Effector memory CD4-positive, alpha-beta T cell (primary cell): Measurements from ENCODE around the gene EGLN1.

Source experiments
- DNase-seq, 3 donors: peaks; one replicate each; pipeline ENCODE4 v3.0.0-alpha.2; 2020
- H3K27ac ChIP-seq: 2 replicates; pipeline ENCODE4 v1.7.0; 2013; ENCODE audit warnings: mild to moderate bottlenecking, low read length, moderate library complexity; ENCODE audit not compliant: insufficient read depth, poor library complexity, severe bottlenecking
- H3K27me3 ChIP-seq: replicated peaks from 2 replicates; pipeline ENCODE4 v1.7.0; 2013; ENCODE audit warnings: mild to moderate bottlenecking, low read length; ENCODE audit not compliant: insufficient read depth, control insufficient read depth, poor library complexity, severe bottlenecking
- H3K36me3 ChIP-seq: 2 replicates; pipeline ENCODE4 v1.7.0; 2013; ENCODE audit warnings: mild to moderate bottlenecking, low read length, moderate library complexity; ENCODE audit not compliant: control insufficient read depth, insufficient read depth
- H3K4me1 ChIP-seq: 2 replicates; pipeline ENCODE4 v1.7.0; 2013; ENCODE audit warnings: low read length, mild to moderate bottlenecking; ENCODE audit not compliant: control insufficient read depth, insufficient read depth, poor library complexity, severe bottlenecking
- H3K4me3 ChIP-seq: 2 replicates; pipeline ENCODE4 v1.7.0; 2013; ENCODE audit warnings: low read length, low read depth, mild to moderate bottlenecking; ENCODE audit not compliant: insufficient read depth, poor library complexity, severe bottlenecking
- H3K9me3 ChIP-seq: 2 replicates; pipeline ENCODE4 v1.7.0; 2013; ENCODE audit warnings: mild to moderate bottlenecking, low read length, moderate library complexity; ENCODE audit not compliant: control insufficient read depth

The EGLN1 gene

GRCh38 chr1:231318015-231318355 lies 104.1 kb downstream of the EGLN1 start:
- no peaks in the 10 kb centered on the region for H3K27me3 ChIP-seq
- H3K4me1 ChIP-seq = no peaks in the 10 kb centered on the region
- H3K36me3 ChIP-seq = no peaks in the 10 kb centered on the region
- no peak overlapping the region for H3K27ac ChIP-seq
- no peaks in the 10 kb centered on the region for H3K9me3 ChIP-seq
- H3K4me3 ChIP-seq = no peak overlapping the region
- DNase-seq = no peak

DNA sequence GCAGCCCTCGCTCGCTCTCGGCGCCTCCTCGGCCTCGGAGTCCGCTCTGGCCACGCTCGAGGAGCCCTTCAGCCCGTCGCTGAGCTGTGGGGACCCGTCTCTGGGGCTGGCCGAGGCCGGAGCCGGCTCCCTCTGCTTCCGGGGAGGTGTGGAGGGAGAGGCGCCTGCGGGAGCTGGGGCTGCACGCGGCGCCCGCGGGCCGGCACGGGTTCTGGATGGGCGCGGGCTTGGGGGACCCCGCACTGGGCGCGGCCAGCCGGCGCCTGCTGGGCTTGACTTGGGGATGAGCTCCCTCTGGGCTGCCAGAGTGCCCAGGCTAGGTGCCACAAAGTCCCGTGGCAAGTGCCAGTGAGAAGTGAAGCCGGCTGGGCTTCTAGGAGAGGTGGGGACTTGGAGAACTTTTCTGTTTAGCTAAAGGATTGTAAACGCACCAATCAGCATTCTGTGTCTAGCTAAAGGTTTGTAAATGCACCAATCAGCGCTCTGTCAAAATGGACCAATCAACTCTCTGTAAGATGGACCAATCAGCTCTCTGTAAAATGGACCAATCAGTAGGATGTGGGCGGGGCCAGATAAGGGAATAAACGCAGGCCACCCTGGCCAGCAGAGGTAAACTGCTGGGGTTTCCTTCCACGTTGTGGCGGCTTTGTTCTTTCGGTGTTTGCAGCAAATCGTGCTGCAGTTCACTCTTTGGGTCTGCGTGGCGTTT lies 104.6 kb downstream of the EGLN1 start:
- Histone ChIP-seq H3K4me1 (no peaks in the 10 kb centered on the region), H3K9me3 (no peaks in the 10 kb centered on the region), H3K36me3 (no peaks in the 10 kb centered on the region), H3K27ac (no peak overlapping the region), H3K27me3 (no peaks in the 10 kb centered on the region), H3K4me3 (no peak overlapping the region)
- DNase-seq = no peak

GRCh38 chr1:231315887-231316286 lies 106.2 kb downstream of the EGLN1 start:
- no peak overlapping the region for H3K27ac ChIP-seq
- DNase-seq = no peak
- H3K36me3 ChIP-seq = no peaks in the 10 kb centered on the region
- no peaks in the 10 kb centered on the region for H3K9me3 ChIP-seq
- H3K4me3 ChIP-seq = no peak overlapping the region
- no peaks in the 10 kb centered on the region for H3K27me3 ChIP-seq
- no peaks in the 10 kb centered on the region for H3K4me1 ChIP-seq
